Activated gamma-delta T cell treated with Interleukin-2 at 50 U/mL for 16 hours (primary cell): Measurements from ENCODE around the gene ANP32D.
"Not testable (repeated sequence)": the region's sequence is repeated elsewhere in the genome, so short reads cannot be mapped to it uniquely, and the experiment has no call there.

Experiments used
- DNase-seq: peaks from one replicate; pipeline ENCODE4 v3.0.0-alpha.2; 2020

The ANP32D gene

GRCh38 chr12:48472259-48472658, at the start of gene ANP32D:
ANP32D (plus strand) TSS chr12:48472559; CDS start chr12:48472665, 106 bp downstream.
- DNase-seq: no peak

GRCh38 chr12:48423171-48423570, 49.2 kb upstream of the ANP32D start:
- no peak for DNase-seq

GRCh38 chr12:48424644-48425043, 47.7 kb upstream of the ANP32D start:
- DNase-seq: no peak

- not testable (repeated sequence) for DNase-seq
Observed at GRCh38 chr12:48434016-48434415, 38.3 kb upstream of the ANP32D start.

GRCh38 chr12:48441069-48441468, 31.3 kb upstream of the ANP32D start:
- no peak for DNase-seq

GRCh38 chr12:48442179-48442847, 30.0 kb upstream of the ANP32D start:
- no peak for DNase-seq

- DNase-seq: no peak
Observed at GRCh38 chr12:48445538-48445937, 26.8 kb upstream of the ANP32D start.

- no peak for DNase-seq
Observed at GRCh38 chr12:48446161-48446776, 26.1 kb upstream of the ANP32D start.

- no peak for DNase-seq
Observed at GRCh38 chr12:48447755-48448154, 24.6 kb upstream of the ANP32D start.

GRCh38 chr12:48451372-48451771, 21.0 kb upstream of the ANP32D start:
- DNase-seq: no peak

- DNase-seq: not testable (repeated sequence)
Observed at GRCh38 chr12:48452961-48453360, 19.4 kb upstream of the ANP32D start.

- no peak for DNase-seq
Observed at GRCh38 chr12:48454667-48455066, 17.7 kb upstream of the ANP32D start.

GRCh38 chr12:48455116-48455515, 17.2 kb upstream of the ANP32D start:
- no peak for DNase-seq

GRCh38 chr12:48459259-48459658, 13.1 kb upstream of the ANP32D start:
- no peak for DNase-seq

GRCh38 chr12:48469027-48469426, 3.3 kb upstream of the ANP32D start:
- DNase-seq: not testable (repeated sequence)

GRCh38 chr12:48473061-48473460, 702 bp downstream of the ANP32D start:
- DNase-seq: no peak

- not testable (repeated sequence) for DNase-seq
Observed at GRCh38 chr12:48474497-48474896, 2.1 kb downstream of the ANP32D start.

GRCh38 chr12:48482198-48482597, 9.8 kb downstream of the ANP32D start, which contains the start of gene C12orf54:
C12orf54 (plus strand) TSS chr12:48482498; CDS start chr12:48483297, 799 bp downstream.
- DNase-seq: no peak

GRCh38 chr12:48482930-48483329, 10.6 kb downstream of the ANP32D start:
- no peak for DNase-seq

- DNase-seq: no peak
Observed at GRCh38 chr12:48486261-48486660, 13.9 kb downstream of the ANP32D start.

GRCh38 chr12:48486679-48487078, 14.3 kb downstream of the ANP32D start:
- no peak for DNase-seq

GRCh38 chr12:48489012-48489411, 16.7 kb downstream of the ANP32D start:
- no peak for DNase-seq

- DNase-seq: not testable (repeated sequence)
Observed at GRCh38 chr12:48489456-48489855, 17.1 kb downstream of the ANP32D start.

GRCh38 chr12:48500281-48500680, 27.9 kb downstream of the ANP32D start:
- DNase-seq: not testable (repeated sequence)

- not testable (repeated sequence) for DNase-seq
Observed at GRCh38 chr12:48506836-48507235, 34.5 kb downstream of the ANP32D start.
